Karpas-422 (cell line): ENCODE data around the gene PRKN. TPM values are rescaled to one million over a fixed set of nuclear protein-coding genes. Genes with fewer than 3 reads are reported as not detected.
"Not testable (repeated sequence)": the region's sequence is repeated elsewhere in the genome, so short reads cannot be mapped to it uniquely, and the experiment has no call there.

Experiments
- DNase-seq: peaks from one replicate; pipeline ENCODE4 v3.0.0-alpha.2; 2015
- H2AFZ ChIP-seq: fragments of 200-600 bp; sonication (generic); 2 replicates; pipeline ENCODE4 v1.6.1; 2014; ENCODE audit warnings: antibody characterized with exemption, low read length, mixed read lengths
- H3K27ac ChIP-seq: fragments of 200-600 bp; sonication (generic); 2 replicates; pipeline ENCODE4 v1.5.1; 2014; ENCODE audit warnings: mild to moderate bottlenecking, low read length, moderate library complexity
- H3K27me3 ChIP-seq: fragments of 200-600 bp; sonication (generic); 2 replicates; pipeline ENCODE4 v1.6.1; 2014; ENCODE audit warnings: low read length, mixed read lengths
- H3K36me3 ChIP-seq: fragments of 200-600 bp; sonication (generic); 2 replicates; pipeline ENCODE4 v1.6.1; 2014; ENCODE audit warnings: low read length, mixed read lengths; ENCODE audit not compliant: insufficient read depth
- H3K4me1 ChIP-seq: fragments of 200-600 bp; sonication (generic); 2 replicates; pipeline ENCODE4 v1.6.1; 2014; ENCODE audit warnings: mild to moderate bottlenecking, low read length, mixed read lengths
- H3K4me2 ChIP-seq: fragments of 200-600 bp; sonication (generic); 2 replicates; pipeline ENCODE4 v1.6.1; 2014; ENCODE audit warnings: low read length, low read depth, mild to moderate bottlenecking; ENCODE audit not compliant: poor library complexity, severe bottlenecking
- H3K4me3 ChIP-seq: fragments of 200-600 bp; sonication (generic); 2 replicates; pipeline ENCODE4 v1.5.1; 2014; ENCODE audit warnings: mild to moderate bottlenecking, antibody characterized with exemption, low read length, mixed read lengths
- H3K79me2 ChIP-seq: fragments of 200-600 bp; sonication (generic); 2 replicates; pipeline ENCODE4 v1.6.1; 2014; ENCODE audit warnings: mild to moderate bottlenecking, low read length, mixed read lengths
- H3K9ac ChIP-seq: fragments of 200-600 bp; sonication (generic); 2 replicates; pipeline ENCODE4 v1.6.0; 2014; ENCODE audit warnings: low read length
- H3K9me2 ChIP-seq: fragments of 200-600 bp; sonication (generic), shearing (Covaris generic); replicated peaks from 2 replicates; pipeline ENCODE4 v1.6.0; 2014; ENCODE audit warnings: mild to moderate bottlenecking, low read length, moderate library complexity; ENCODE audit not compliant: insufficient read depth
- H3K9me3 ChIP-seq: fragments of 300-700, 200-600 bp; sonication (generic); 2 replicates; pipeline ENCODE4 v1.6.1; 2014; ENCODE audit warnings: low read length, mixed read lengths
- H4K20me1 ChIP-seq: fragments of 200-600 bp; sonication (generic); 2 replicates; pipeline ENCODE4 v1.6.1; 2014; ENCODE audit warnings: mild to moderate bottlenecking, antibody characterized with exemption, low read length, low read depth; ENCODE audit not compliant: insufficient read depth
- total RNA-seq: library from RNA; depleted of rRNA; stranded (reverse); fragments of >200 nt; shearing (Covaris generic); gene quantifications from 2 replicates; pipeline ENCODE4 v1.2.3, GENCODE V29; 2014; ENCODE audit warnings: low replicate concordance

PRKN gene
- total RNA-seq, 1 experiment from 2014 or later, result not detected

- Histone ChIP-seq H3K27me3 (no peaks in the 10 kb centered on the region), H3K36me3 (no peaks in the 10 kb centered on the region), H3K9ac (no peak overlapping the region), H3K9me3 (no peaks in the 10 kb centered on the region), H3K9me2 (no peaks in the 10 kb centered on the region), H3K4me1 (no peaks in the 10 kb centered on the region), H2AFZ (no peak overlapping the region), H3K79me2 (no peaks in the 10 kb centered on the region), H4K20me1 (no peaks in the 10 kb centered on the region), H3K4me2 (no peak overlapping the region), H3K27ac (no peak overlapping the region), H3K4me3 (no peak overlapping the region)
- no peak for DNase-seq
These were observed 1219.2 kb downstream of the PRKN start for GRCh38 chr6:161508341-161508740.

- Histone ChIP-seq H4K20me1 (no peaks in the 10 kb centered on the region), H3K27me3 (no peaks in the 10 kb centered on the region), H3K4me3 (no peak overlapping the region), H3K9me2 (no peaks in the 10 kb centered on the region), H3K36me3 (no peaks in the 10 kb centered on the region), H3K79me2 (no peaks in the 10 kb centered on the region), H3K4me1 (no peaks in the 10 kb centered on the region), H3K27ac (no peak overlapping the region), H2AFZ (no peak overlapping the region), H3K9me3 (no peaks in the 10 kb centered on the region), H3K4me2 (no peak overlapping the region), H3K9ac (no peak overlapping the region)
- no peak for DNase-seq
These were observed 1220.2 kb downstream of the PRKN start for GRCh38 chr6:161507375-161507774.

- Histone ChIP-seq H3K9ac (no peak overlapping the region), H3K4me1 (no peaks in the 10 kb centered on the region), H2AFZ (no peak overlapping the region), H3K9me3 (no peaks in the 10 kb centered on the region), H3K27ac (no peak overlapping the region), H3K4me3 (no peak overlapping the region), H4K20me1 (no peaks in the 10 kb centered on the region), H3K79me2 (no peaks in the 10 kb centered on the region), H3K9me2 (no peaks in the 10 kb centered on the region), H3K36me3 (no peaks in the 10 kb centered on the region), H3K4me2 (no peak overlapping the region), H3K27me3 (no peaks in the 10 kb centered on the region)
- no peak for DNase-seq
These were observed 1224.0 kb downstream of the PRKN start for GRCh38 chr6:161503570-161503969.

- H3K9me2 ChIP-seq, result no peaks in the 10 kb centered on the region
- H3K9ac ChIP-seq, result no peak overlapping the region
- no peaks in the 10 kb centered on the region for H3K36me3 ChIP-seq
- no peak overlapping the region for H3K27ac ChIP-seq
- no peak overlapping the region for H3K4me3 ChIP-seq
- H3K79me2 ChIP-seq, result no peaks in the 10 kb centered on the region
- no peaks in the 10 kb centered on the region for H3K27me3 ChIP-seq
- H3K4me2 ChIP-seq, result no peak overlapping the region
- H3K9me3 ChIP-seq, result no peaks in the 10 kb centered on the region
- H2AFZ ChIP-seq, result no peak overlapping the region
- H4K20me1 ChIP-seq, result no peaks in the 10 kb centered on the region
- no peak for DNase-seq
- H3K4me1 ChIP-seq, result no peaks in the 10 kb centered on the region
These were observed 1228.7 kb downstream of the PRKN start for GRCh38 chr6:161498881-161499280.

GRCh38 chr6:161498359-161498758, 1229.2 kb downstream of the PRKN start:
- Histone ChIP-seq H3K4me3 (no peak overlapping the region), H4K20me1 (no peaks in the 10 kb centered on the region), H3K79me2 (no peaks in the 10 kb centered on the region), H3K4me1 (no peaks in the 10 kb centered on the region), H3K27me3 (no peaks in the 10 kb centered on the region), H2AFZ (no peak overlapping the region), H3K9me3 (no peaks in the 10 kb centered on the region), H3K9ac (no peak overlapping the region), H3K27ac (no peak overlapping the region), H3K36me3 (no peaks in the 10 kb centered on the region), H3K4me2 (no peak overlapping the region), H3K9me2 (no peaks in the 10 kb centered on the region)
- DNase-seq, result peak; percentile 45

GRCh38 chr6:161496941-161497340, 1230.6 kb downstream of the PRKN start:
- Histone ChIP-seq H4K20me1 (no peaks in the 10 kb centered on the region), H3K9me2 (no peaks in the 10 kb centered on the region), H3K4me3 (no peak overlapping the region), H3K27me3 (no peaks in the 10 kb centered on the region), H3K27ac (no peak overlapping the region), H2AFZ (no peak overlapping the region), H3K36me3 (no peaks in the 10 kb centered on the region), H3K4me2 (no peak overlapping the region), H3K9me3 (no peaks in the 10 kb centered on the region), H3K4me1 (no peaks in the 10 kb centered on the region), H3K9ac (no peak overlapping the region), H3K79me2 (no peaks in the 10 kb centered on the region)
- no peak for DNase-seq

GRCh38 chr6:161496271-161496670, 1231.3 kb downstream of the PRKN start:
- H3K79me2 ChIP-seq, H3K4me2 ChIP-seq, DNase-seq, H3K27ac ChIP-seq, H2AFZ ChIP-seq, H3K4me1 ChIP-seq, H3K9me2 ChIP-seq, H3K36me3 ChIP-seq, H3K27me3 ChIP-seq, H3K9me3 ChIP-seq, H4K20me1 ChIP-seq, H3K9ac ChIP-seq, H3K4me3 ChIP-seq: not testable (repeated sequence)

GRCh38 chr6:161494566-161494965, 1233.0 kb downstream of the PRKN start:
- no peak for DNase-seq
- H3K4me2 ChIP-seq, result no peak overlapping the region
- no peaks in the 10 kb centered on the region for H3K36me3 ChIP-seq

GRCh38 chr6:161493576-161494118, 1233.9 kb downstream of the PRKN start:
- no peaks in the 10 kb centered on the region for H3K27me3 ChIP-seq
- no peak overlapping the region for H3K4me3 ChIP-seq

More at GRCh38 chr6:161494566-161494965, 1233.0 kb downstream of the PRKN start:
- no peaks in the 10 kb centered on the region for H3K4me1 ChIP-seq
- H3K9me3 ChIP-seq, result no peaks in the 10 kb centered on the region
- H4K20me1 ChIP-seq, result no peaks in the 10 kb centered on the region
- H3K79me2 ChIP-seq, result no peaks in the 10 kb centered on the region
- H3K27ac ChIP-seq, result no peak overlapping the region
- H3K27me3 ChIP-seq, result no peaks in the 10 kb centered on the region
- H2AFZ ChIP-seq, result no peak overlapping the region
- H3K4me3 ChIP-seq, result no peak overlapping the region
- no peak overlapping the region for H3K9ac ChIP-seq
- H3K9me2 ChIP-seq, result no peaks in the 10 kb centered on the region

More at GRCh38 chr6:161493576-161494118, 1233.9 kb downstream of the PRKN start:
- no peak overlapping the region for H2AFZ ChIP-seq
- H3K9ac ChIP-seq, result no peak overlapping the region
- H3K9me2 ChIP-seq, result no peaks in the 10 kb centered on the region
- no peak overlapping the region for H3K4me2 ChIP-seq
- no peaks in the 10 kb centered on the region for H3K4me1 ChIP-seq
- no peaks in the 10 kb centered on the region for H3K36me3 ChIP-seq
- H3K79me2 ChIP-seq, result no peaks in the 10 kb centered on the region
- H3K9me3 ChIP-seq, result no peaks in the 10 kb centered on the region
- H3K27ac ChIP-seq, result no peak overlapping the region
- no peaks in the 10 kb centered on the region for H4K20me1 ChIP-seq
- DNase-seq, result no peak
